Loucy (cell line): Measurements from ENCODE around the gene LMX1B.

Experiments used
- EZH2phosphoT487 ChIP-seq: fragments of 200-600 bp; IDR thresholded peaks from 2 replicates; pipeline ENCODE4 v1.6.1; 2018; ENCODE audit warnings: antibody characterized with exemption, mild to moderate bottlenecking, moderate library complexity, borderline replicate concordance
- TF ChIP-seq, protein P1 (sequence below): fragments of 200-600 bp; sonication (generic); conservative IDR thresholded peaks from 2 replicates; pipeline ENCODE4 v1.5.1; 2014; ENCODE audit warnings: mild to moderate bottlenecking, antibody characterized with exemption, low read length

DNA sequence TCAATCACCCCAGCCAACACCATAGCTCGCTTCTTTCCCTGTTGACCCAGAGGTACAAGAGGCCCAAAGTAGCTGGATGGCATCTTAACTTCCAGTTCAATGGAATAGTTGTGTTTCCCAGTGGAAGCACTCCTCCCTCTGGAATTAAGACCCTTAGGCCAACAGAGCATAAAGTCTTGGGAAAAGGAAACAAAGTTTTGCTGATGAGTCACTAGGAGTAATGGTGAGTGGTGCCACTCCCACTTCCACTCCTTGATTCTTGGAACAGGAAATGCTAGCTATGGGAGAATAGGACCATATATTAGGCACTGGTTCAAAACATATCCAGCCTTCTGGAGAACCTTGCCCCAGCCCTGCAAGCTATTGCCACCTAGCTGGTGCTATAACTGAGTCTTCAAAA is 44.7 kb upstream of the LMX1B start:
- TF ChIP-seq, protein P1, sequence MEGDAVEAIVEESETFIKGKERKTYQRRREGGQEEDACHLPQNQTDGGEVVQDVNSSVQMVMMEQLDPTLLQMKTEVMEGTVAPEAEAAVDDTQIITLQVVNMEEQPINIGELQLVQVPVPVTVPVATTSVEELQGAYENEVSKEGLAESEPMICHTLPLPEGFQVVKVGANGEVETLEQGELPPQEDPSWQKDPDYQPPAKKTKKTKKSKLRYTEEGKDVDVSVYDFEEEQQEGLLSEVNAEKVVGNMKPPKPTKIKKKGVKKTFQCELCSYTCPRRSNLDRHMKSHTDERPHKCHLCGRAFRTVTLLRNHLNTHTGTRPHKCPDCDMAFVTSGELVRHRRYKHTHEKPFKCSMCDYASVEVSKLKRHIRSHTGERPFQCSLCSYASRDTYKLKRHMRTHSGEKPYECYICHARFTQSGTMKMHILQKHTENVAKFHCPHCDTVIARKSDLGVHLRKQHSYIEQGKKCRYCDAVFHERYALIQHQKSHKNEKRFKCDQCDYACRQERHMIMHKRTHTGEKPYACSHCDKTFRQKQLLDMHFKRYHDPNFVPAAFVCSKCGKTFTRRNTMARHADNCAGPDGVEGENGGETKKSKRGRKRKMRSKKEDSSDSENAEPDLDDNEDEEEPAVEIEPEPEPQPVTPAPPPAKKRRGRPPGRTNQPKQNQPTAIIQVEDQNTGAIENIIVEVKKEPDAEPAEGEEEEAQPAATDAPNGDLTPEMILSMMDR = no peak
- no peak for TF ChIP-seq EZH2phosphoT487
